PC-3 (cell line): ENCODE data around the gene FLII.

ENCODE experiments used
- EZH2 ChIP-seq: fragments of 300-600 bp; sonication (generic); IDR thresholded peaks from one replicate; pipeline ENCODE4 v1.6.1; 2017; ENCODE audit warnings: antibody characterized with exemption, mild to moderate bottlenecking, low read length; ENCODE audit not compliant: unreplicated experiment
- TF ChIP-seq, protein P1 (sequence below): fragments of 300-600 bp; sonication (generic); conservative IDR thresholded peaks from 2 replicates; pipeline ENCODE4 v1.5.1; 2017; ENCODE audit warnings: antibody characterized with exemption, low read depth, mild to moderate bottlenecking, low read length

DNA sequence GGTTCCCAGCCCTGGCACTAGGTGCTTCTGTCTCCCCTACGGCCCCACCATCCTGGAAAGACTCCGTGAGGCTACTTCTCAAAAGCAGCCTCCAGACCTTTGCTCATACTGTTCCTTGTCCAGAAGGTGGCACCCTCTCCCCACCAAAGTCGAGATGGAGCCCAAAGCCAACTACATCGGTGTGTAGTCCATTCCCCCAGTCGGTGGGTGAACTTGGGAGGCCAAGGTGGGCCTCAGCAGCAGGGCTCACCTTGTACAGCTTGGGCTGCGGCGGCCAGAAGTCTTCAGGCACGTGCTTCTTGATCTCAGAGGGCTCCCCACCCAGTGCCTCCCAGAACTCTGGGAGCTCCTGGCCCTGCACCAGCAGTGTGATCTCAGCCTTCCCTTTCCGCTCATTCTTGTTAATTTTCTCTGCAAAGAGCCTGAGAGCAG is 10.2 kb downstream of the FLII start:
- TF ChIP-seq, protein P1, sequence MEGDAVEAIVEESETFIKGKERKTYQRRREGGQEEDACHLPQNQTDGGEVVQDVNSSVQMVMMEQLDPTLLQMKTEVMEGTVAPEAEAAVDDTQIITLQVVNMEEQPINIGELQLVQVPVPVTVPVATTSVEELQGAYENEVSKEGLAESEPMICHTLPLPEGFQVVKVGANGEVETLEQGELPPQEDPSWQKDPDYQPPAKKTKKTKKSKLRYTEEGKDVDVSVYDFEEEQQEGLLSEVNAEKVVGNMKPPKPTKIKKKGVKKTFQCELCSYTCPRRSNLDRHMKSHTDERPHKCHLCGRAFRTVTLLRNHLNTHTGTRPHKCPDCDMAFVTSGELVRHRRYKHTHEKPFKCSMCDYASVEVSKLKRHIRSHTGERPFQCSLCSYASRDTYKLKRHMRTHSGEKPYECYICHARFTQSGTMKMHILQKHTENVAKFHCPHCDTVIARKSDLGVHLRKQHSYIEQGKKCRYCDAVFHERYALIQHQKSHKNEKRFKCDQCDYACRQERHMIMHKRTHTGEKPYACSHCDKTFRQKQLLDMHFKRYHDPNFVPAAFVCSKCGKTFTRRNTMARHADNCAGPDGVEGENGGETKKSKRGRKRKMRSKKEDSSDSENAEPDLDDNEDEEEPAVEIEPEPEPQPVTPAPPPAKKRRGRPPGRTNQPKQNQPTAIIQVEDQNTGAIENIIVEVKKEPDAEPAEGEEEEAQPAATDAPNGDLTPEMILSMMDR, result peak; percentile 91
- no peak for TF ChIP-seq EZH2
